Stimulated activated CD8-positive, alpha-beta memory T cell treated with anti-CD3 and anti-CD28 coated beads, Interleukin-7, amount 100 ng/mL, for 48 hours (primary cell): ENCODE data around the gene RAB11A.

Experiments
- DNase-seq, 2 donors: peaks; one replicate each; pipeline ENCODE4 v3.0.0-alpha.2; 2020; ENCODE audit warnings: low read depth in 1 of 2; ENCODE audit errors: extremely low read depth in 1 of 2

The RAB11A gene

GRCh38 chr15:65883571-65883970 lies 14.3 kb downstream of the RAB11A start:
- DNase-seq: no peak

DNA sequence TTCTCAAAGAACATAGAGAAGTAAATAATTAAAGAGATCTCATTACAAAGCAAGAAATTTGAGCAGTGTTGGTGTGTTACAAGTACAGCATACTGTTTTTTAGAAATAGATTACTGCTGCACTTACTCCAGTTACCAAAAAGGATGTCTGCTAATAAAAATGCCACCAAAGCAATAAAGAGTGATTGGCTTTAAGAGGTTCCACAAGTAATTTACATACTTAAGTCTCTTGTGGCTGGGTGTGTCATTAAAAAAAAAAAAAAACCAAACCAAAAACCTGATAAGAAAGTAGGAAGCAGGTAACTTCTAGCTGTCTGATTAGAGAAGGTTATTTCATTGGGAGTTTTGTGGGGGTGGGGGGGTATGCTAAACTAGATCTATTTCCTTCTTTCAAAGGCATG lies 15.2 kb downstream of the RAB11A start:
- DNase-seq: no peak

DNA sequence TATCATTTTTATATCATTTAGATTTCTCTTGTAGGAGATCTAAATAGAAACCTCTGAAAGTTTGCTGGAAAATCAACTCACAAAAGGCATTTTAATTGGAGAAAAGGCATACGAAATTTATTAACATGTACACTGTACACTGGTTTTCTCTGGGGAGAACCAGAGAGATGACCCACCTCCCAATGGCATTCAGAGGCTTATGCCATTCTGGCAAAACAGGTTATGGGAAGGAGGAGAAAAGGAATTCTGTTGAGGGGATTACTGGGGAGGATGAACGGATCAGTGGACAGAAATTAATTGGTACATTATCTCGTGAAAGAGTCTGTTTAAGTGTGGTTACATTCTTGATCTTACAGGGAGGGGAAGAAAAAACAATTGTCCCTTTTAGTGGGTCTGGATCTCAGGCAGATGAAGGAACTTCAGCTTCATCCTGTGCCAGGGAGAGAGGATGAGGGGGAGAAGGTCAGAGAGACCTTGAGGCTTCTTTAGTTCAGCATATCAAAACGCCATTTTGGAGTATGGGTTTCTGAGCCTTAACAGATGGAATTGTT lies 16.5 kb downstream of the RAB11A start:
- no peak for DNase-seq

- peak in 1 of 2 donors; percentile 34 for DNase-seq
These were observed 18.3 kb downstream of the RAB11A start for GRCh38 chr15:65887565-65887964.

DNA sequence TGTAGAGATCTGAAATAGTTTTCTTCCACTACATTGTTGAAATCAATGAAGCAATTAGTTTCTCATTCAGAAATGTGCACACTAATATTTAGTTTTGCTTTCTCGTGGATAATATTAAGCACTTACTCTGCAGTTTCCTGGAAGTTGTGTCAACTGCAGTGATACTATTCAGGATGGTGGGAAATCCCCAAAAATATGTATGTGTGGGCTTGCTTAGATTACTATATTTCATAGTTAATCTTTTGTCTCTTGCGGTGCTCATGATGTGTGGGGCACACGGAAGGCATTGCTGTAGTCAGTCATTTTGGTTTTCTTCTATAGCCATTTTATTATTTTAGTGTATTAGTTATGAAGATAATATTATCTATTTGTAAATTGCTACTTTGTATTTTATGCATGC lies 19.7 kb downstream of the RAB11A start:
- no peak for DNase-seq

DNA sequence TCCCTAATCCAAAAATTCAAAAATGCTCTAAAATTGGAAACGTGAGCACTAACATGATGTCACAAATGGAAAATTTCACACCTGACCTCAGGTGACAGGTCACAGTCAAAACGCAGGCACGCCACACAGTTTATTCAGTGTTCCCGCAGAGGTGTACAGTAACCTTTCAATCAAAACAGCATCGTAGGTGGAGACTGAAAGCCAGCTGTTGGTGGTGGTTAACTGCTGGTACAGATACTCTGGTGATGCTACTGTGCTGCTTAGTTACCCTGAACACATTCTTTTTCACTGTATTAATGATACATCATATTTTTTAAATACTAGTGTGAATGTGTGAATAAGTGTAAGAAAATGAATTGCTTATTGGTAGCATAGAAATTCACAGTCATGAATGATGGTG lies 23.8 kb downstream of the RAB11A start:
- DNase-seq: no peak

GRCh38 chr15:65896236-65896635 lies 26.9 kb downstream of the RAB11A start:
- DNase-seq: no peak

GRCh38 chr15:65900488-65900887 lies 31.2 kb downstream of the RAB11A start:
- DNase-seq: no peak

DNA sequence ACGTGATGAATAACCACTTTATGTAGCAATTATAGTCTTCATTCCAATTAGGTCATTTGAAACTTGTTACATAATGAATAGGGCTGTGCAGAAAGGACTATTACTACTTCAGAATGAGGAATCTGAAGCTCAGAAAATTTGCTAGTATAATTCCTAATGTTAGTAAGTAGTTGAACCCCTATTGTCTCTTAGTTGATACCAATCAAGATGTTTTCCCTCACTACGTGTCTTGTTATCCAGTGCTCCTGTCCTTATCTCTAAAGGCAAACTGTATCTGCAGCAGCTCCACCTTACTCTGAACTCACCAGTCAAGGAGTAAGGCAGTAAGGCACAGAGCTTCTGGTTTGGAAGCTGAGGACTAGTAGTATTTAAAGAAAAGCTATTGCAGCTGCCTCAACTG lies 32.0 kb downstream of the RAB11A start:
- no peak for DNase-seq

DNA sequence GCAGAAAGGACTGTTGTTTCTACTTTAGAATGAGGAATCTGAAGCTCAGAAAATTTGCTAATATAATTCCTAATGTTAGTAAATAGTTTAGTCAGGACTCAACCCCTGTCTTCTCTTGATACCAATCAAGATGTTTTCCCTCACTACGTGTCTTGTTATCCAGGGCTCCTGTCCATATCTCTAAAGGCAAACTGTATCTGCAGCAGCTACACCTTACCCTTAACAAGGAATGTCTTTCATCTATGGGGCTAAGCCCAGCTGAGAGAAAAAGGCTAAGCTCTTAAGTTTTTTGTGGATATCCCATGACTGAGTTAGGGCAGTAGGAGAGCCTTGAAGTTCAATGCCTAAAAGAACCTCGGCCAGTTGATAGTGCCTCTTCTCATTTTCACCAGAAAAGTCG lies 32.5 kb downstream of the RAB11A start:
- DNase-seq: no peak

DNA sequence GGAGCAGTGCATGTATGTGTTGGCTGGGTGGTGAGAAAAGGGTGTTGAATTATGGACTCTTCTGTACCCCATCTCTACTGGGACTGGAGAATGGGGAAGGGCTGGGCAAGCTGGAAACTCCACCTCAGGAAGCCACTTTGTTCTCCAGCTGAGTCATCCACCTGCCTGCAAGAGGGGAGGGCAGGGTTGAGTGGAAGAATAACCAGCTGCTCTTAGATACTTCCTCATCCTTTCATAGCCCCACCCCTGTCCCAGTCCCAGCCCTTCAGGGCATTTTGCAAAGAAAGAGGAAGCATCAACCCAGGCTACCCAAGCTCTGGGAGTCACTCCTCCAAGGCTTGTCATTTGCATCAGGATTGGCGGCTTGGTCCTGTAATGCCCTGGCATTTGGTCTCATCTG lies 33.1 kb downstream of the RAB11A start:
- no peak for DNase-seq

DNA sequence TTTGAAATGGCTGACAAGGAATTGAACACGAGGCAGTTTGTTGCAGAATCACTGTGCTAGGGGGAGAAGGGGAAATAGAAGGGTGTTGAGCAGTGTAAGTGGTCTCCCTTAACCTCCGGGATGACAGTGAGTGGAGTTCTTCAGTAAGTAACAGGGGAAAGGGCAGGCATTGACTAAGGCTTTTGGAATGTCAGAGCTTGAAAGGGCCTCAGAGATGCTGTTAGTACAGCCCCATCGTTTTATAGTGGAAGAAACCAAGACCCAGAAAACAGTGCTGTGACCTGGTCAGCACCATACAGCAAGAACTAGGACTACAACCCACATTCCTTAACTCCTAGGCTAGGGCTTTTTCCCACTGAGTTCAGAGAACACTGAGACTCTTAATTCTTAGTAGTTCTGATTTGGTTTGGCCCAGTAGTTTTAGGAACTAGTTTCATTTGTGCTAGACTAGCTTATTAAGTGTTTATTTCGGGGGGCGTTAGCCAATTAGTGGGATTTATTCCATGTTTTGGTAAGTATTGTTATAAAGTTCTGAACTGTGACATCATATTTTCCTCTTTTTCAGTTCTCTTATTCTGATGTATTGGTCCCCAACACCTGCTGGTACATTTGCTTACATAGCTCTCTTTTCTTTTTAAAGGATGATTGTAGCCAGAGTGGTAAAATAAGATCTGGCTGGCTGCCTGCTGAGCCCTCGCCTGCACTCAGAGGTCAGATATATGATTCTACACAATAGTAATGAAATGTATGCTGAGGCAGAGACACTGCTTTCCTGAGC lies 34.2 kb downstream of the RAB11A start:
- no peak for DNase-seq

DNA sequence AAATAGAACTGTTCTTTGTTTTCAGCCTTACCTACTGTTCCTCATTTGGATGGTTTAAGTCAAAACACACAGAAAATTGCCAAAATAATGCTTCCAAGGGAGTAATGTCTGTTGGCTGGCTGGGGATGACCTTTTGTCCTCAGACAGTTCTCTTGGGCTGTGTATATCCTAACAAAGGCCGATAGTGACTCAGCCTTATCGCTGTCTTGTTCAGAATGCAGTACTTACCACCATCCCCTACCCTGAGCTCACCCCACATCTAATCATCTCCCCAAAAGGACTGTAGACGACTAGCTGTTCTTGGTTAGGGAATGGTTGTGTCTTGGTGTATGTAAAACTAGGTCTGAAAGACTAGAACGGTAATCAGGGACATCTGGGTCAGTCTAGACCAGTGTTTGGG lies 35.0 kb downstream of the RAB11A start:
- DNase-seq: no peak

- DNase-seq: no peak
These were observed 37.1 kb downstream of the RAB11A start for GRCh38 chr15:65906396-65906795.

- DNase-seq: no peak
These were observed 38.4 kb downstream of the RAB11A start for GRCh38 chr15:65907661-65908060.

- no peak for DNase-seq
These were observed 39.6 kb downstream of the RAB11A start for GRCh38 chr15:65908876-65909275.

DNA sequence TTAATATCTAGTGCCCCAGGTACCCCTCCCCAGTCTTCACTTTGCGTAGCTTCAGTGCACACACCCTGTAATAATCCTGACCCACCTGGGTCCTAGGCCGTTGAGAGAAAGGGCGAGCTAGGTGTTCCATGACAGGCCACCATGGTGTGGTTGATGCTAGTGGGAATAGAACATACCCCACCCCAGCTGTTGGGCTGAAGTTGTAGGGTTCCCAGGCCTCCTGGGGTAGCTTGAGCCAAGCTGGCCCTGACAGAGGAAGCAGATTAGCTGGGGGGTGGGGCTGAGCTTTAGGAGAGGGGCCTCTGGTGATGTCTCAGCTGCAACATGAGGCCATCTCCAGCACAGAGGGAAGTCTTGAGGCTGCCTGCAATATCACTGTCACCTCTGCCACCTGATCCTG lies 40.5 kb downstream of the RAB11A start:
- DNase-seq: no peak

GRCh38 chr15:65910341-65910740 lies 41.0 kb downstream of the RAB11A start:
- no peak for DNase-seq

- no peak for DNase-seq
These were observed 42.9 kb downstream of the RAB11A start for GRCh38 chr15:65912235-65912634.

DNA sequence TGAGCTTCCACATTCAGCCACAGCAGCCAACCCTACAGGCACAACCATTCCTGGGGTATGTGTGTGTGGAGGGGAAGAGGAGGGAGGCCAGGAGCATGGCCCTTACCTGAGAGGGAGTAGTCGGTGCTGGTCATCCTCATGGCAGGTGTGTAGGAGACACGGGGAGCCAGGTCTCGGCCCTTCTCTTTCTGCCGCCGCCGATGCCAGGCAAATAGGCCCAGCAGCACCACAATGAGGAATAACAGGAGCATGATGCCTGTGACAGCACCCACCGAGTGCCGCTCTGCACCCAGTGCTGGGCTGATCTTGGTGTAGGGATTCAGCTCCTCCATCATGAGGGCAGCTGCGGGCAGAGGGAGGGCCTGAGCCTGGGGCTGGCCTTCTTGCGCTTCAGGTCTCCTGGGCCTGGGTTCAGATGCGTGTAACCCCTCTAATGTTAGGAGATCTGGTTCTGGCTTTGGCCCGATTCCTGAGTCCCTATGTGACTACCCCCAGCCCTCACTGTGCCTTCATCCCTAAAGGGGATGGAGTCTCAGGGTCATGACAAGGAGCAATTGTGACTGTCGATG lies 44.4 kb downstream of the RAB11A start:
- no peak for DNase-seq

- DNase-seq: no peak
These were observed 45.1 kb downstream of the RAB11A start for GRCh38 chr15:65914386-65914785.
